ENCODE data around the gene PTPRN2.
"Not testable (repeated sequence)": the region's sequence is repeated elsewhere in the genome, so short reads cannot be mapped to it uniquely, and the experiment has no call there.

Gene PTPRN2

DNA sequence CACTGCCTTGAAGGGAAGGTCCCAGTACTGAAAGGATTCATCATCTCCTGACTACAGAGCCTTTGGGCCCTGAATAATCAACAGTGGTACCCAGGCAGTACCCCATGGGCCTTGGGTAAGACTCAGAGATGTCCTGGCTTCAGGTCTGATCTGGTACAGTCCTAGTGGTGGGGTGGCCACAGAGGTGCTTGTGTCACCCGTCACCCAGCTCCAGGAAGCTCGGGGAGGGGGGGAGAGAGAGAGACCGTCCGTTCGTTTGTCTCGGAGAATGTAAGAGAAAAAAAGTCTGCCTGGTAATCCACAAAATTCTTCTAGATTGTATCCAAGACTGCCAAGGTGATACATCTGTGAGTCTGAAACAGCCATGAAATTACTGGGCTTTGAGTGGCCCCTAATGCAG, 381.3 kb downstream of the PTPRN2 start:
- Histone ChIP-seq H3K4ac (ENCODE audit: low read depth, low read length) (no peak overlapping the region), H3K4me3 (ENCODE audit: low read length) (no peak overlapping the region), H3K4me1 (ENCODE audit: control insufficient read depth, low read depth, low read length) (no peaks in the 10 kb centered on the region), H3K56ac (ENCODE audit: low read length) (no peak overlapping the region), H4K8ac (ENCODE audit: low read depth, low read length) (no peak overlapping the region), H2BK5ac (ENCODE audit: low read length) (no peak overlapping the region), H3K79me1 (ENCODE audit: low read length) (no peaks in the 10 kb centered on the region), H2BK120ac (ENCODE audit: low read depth, low read length) (no peak overlapping the region), H3K79me2 (ENCODE audit: control insufficient read depth, insufficient read depth, low read length) (no peaks in the 10 kb centered on the region), H2BK15ac (replicated peaks; ENCODE audit: low read depth) (no peak overlapping the region), H3K9ac (ENCODE audit: low read length) (no peak overlapping the region), H3K23ac (ENCODE audit: low read length) (no peak overlapping the region), H3K18ac (ENCODE audit: low read length) (no peak overlapping the region), H2AK5ac (ENCODE audit: low read length) (no peak overlapping the region), H3K36me3 (ENCODE audit: control insufficient read depth, insufficient read depth, low read length) (no peaks in the 10 kb centered on the region), H3K27me3 (ENCODE audit: insufficient read depth, low read length, poor library complexity) (no peaks in the 10 kb centered on the region), H4K5ac (ENCODE audit: low read length) (no peak overlapping the region), H3K4me2 (ENCODE audit: low read length) (no peak overlapping the region), H3K27ac (ENCODE audit: low read depth, low read length) (no peak overlapping the region)
- no peak for DNase-seq
- WGBS (ENCODE audit: extremely low coverage, insufficient coverage, low lambda C conversion rate): no CpG with 5 or more reads among the region's 6 CpGs

DNA sequence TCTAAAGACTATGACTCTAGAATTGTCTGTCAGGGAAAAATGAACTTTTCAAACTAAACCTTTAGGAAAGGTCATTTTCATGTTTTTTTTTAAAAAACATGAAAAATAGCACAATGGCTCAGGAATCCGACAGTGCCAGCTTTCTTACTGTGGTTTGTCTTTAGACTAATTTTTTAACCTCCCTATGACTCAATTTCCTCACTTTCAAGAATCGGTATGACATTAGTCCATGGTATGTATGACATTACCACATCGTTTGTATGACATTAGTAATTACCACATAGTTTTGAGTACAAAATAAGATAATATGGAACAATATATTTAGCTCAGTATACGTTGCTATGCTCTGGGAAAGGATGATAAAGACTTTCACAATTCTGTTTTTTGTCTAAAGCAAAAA, 383.2 kb downstream of the PTPRN2 start:
- Histone ChIP-seq H3K79me1 (ENCODE audit: low read length) (no peaks in the 10 kb centered on the region), H2BK120ac (ENCODE audit: low read depth, low read length) (no peak overlapping the region), H3K27ac (ENCODE audit: low read depth, low read length) (no peak overlapping the region), H3K18ac (ENCODE audit: low read length) (no peak overlapping the region), H2BK5ac (ENCODE audit: low read length) (no peak overlapping the region), H3K23ac (ENCODE audit: low read length) (no peak overlapping the region), H3K4me1 (ENCODE audit: control insufficient read depth, low read depth, low read length) (no peaks in the 10 kb centered on the region), H4K5ac (ENCODE audit: low read length) (no peak overlapping the region), H3K56ac (ENCODE audit: low read length) (no peak overlapping the region), H4K8ac (ENCODE audit: low read depth, low read length) (no peak overlapping the region), H2BK15ac (replicated peaks; ENCODE audit: low read depth) (no peak overlapping the region), H3K79me2 (ENCODE audit: control insufficient read depth, insufficient read depth, low read length) (no peaks in the 10 kb centered on the region), H3K4me2 (ENCODE audit: low read length) (no peak overlapping the region), H2AK5ac (ENCODE audit: low read length) (no peak overlapping the region), H3K27me3 (ENCODE audit: insufficient read depth, low read length, poor library complexity) (no peaks in the 10 kb centered on the region), H3K9ac (ENCODE audit: low read length) (no peak overlapping the region), H3K4ac (ENCODE audit: low read depth, low read length) (no peak overlapping the region), H3K4me3 (ENCODE audit: low read length) (no peak overlapping the region), H3K36me3 (ENCODE audit: control insufficient read depth, insufficient read depth, low read length) (no peaks in the 10 kb centered on the region)
- no peak for DNase-seq
- no CpG with 5 or more reads among the region's 4 CpGs for WGBS (ENCODE audit: extremely low coverage, insufficient coverage, low lambda C conversion rate)

DNA sequence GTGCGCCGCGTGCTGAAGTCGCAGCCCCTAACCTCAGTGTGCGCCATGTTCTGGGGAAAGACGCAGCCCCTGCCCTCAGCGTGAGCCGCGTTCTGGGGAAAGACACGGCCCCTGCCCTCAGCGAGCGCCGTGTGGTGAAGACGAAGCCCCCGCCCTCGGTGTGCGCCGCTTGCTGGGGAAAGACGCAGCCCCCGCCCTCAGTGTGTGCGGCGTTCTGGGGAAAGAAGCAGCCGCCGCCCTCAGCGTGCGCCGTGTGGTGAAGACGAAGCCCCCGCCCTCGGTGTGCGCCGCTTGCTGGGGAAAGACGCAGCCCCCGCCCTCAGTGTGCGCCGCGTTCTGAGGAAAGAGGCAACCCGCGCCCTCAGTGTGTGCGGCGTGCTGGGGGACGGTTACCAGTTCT, 383.7 kb downstream of the PTPRN2 start:
- not testable (repeated sequence) for H3K4me2 ChIP-seq (ENCODE audit: low read length); H3K4me3 ChIP-seq (ENCODE audit: low read length); H3K79me1 ChIP-seq (ENCODE audit: low read length); H2BK15ac ChIP-seq (replicated peaks; ENCODE audit: low read depth); H3K9ac ChIP-seq (ENCODE audit: low read length); H3K27ac ChIP-seq (ENCODE audit: low read depth, low read length); H4K5ac ChIP-seq (ENCODE audit: low read length); H3K79me2 ChIP-seq (ENCODE audit: control insufficient read depth, insufficient read depth, low read length); H3K56ac ChIP-seq (ENCODE audit: low read length); H4K8ac ChIP-seq (ENCODE audit: low read depth, low read length); H3K27me3 ChIP-seq (ENCODE audit: insufficient read depth, low read length, poor library complexity); H3K23ac ChIP-seq (ENCODE audit: low read length); H3K18ac ChIP-seq (ENCODE audit: low read length); H3K4ac ChIP-seq (ENCODE audit: low read depth, low read length); DNase-seq; H3K4me1 ChIP-seq (ENCODE audit: control insufficient read depth, low read depth, low read length); H2AK5ac ChIP-seq (ENCODE audit: low read length); H2BK120ac ChIP-seq (ENCODE audit: low read depth, low read length); H3K36me3 ChIP-seq (ENCODE audit: control insufficient read depth, insufficient read depth, low read length); H2BK5ac ChIP-seq (ENCODE audit: low read length)
- no CpG with 5 or more reads among the region's 42 CpGs for WGBS (ENCODE audit: extremely low coverage, insufficient coverage, low lambda C conversion rate)

DNA sequence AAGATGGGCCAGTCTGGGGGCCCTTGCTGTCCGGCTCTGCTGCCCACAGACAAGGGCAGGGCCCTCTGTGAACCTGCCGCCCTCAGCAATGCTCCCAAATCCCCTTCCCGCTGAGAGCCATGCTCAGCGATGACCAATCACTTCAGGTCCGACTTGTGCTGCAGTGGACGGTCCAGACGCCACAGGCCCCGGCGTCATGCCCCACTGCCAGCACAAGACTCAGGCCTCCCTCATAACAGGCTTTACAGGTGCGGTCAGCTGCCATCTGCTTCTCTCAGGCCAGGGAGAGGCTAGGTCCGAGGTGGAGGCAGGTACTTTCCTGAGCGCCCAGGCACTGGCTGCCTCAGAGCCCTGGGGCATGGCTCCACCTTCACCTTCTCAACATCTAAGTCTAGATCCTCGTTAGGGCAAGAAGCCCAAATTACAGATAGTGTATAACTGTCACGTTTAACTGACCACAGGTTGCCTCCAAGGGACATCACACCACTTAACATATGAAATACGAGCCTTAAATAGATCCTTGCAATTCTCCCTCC, 393.2 kb downstream of the PTPRN2 start:
- H3K79me1 ChIP-seq (ENCODE audit: low read length): no peaks in the 10 kb centered on the region
- no peak overlapping the region for H4K5ac ChIP-seq (ENCODE audit: low read length)
- DNase-seq: no peak
- H4K8ac ChIP-seq (ENCODE audit: low read depth, low read length): no peak overlapping the region
- H3K27me3 ChIP-seq (ENCODE audit: insufficient read depth, low read length, poor library complexity): no peaks in the 10 kb centered on the region
- H2BK5ac ChIP-seq (ENCODE audit: low read length): no peak overlapping the region
- H3K4me3 ChIP-seq (ENCODE audit: low read length): no peak overlapping the region
- H3K18ac ChIP-seq (ENCODE audit: low read length): no peak overlapping the region
- H2BK15ac ChIP-seq (replicated peaks; ENCODE audit: low read depth): no peak overlapping the region
- no peak overlapping the region for H3K9ac ChIP-seq (ENCODE audit: low read length)
- no peaks in the 10 kb centered on the region for H3K79me2 ChIP-seq (ENCODE audit: control insufficient read depth, insufficient read depth, low read length)
- no peak overlapping the region for H2AK5ac ChIP-seq (ENCODE audit: low read length)
- H3K36me3 ChIP-seq (ENCODE audit: control insufficient read depth, insufficient read depth, low read length): no peaks in the 10 kb centered on the region
- H2BK120ac ChIP-seq (ENCODE audit: low read depth, low read length): no peak overlapping the region
- H3K4ac ChIP-seq (ENCODE audit: low read depth, low read length): no peak overlapping the region
- H3K23ac ChIP-seq (ENCODE audit: low read length): no peak overlapping the region
- no peak overlapping the region for H3K4me2 ChIP-seq (ENCODE audit: low read length)
- no peak overlapping the region for H3K56ac ChIP-seq (ENCODE audit: low read length)
- no CpG with 5 or more reads among the region's 15 CpGs for WGBS (ENCODE audit: extremely low coverage, insufficient coverage, low lambda C conversion rate)
- no peaks in the 10 kb centered on the region for H3K4me1 ChIP-seq (ENCODE audit: control insufficient read depth, low read depth, low read length)
- H3K27ac ChIP-seq (ENCODE audit: low read depth, low read length): no peak overlapping the region

DNA sequence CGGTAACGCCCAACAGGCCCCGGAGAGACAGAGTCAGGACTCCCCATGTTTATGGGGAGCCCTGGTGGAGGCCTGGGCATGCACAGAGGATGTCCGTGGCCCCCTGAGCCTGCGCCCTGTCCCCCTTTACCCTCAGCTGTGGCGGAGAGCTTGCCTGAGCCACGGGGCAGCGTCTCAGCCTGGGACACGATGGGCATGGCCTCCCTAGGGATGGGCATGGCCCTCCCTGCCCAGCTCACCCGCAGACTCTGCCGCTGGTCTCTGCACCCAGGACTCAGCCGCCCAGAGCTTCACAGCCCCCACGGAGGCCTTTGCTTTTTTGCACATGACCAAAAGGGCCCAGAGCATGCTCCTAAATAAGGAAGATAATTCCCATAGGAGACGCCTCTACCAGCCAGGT, 394.2 kb downstream of the PTPRN2 start:
- H3K23ac ChIP-seq (ENCODE audit: low read length): no peak overlapping the region
- H4K8ac ChIP-seq (ENCODE audit: low read depth, low read length): no peak overlapping the region
- no peak overlapping the region for H3K18ac ChIP-seq (ENCODE audit: low read length)
- no peak overlapping the region for H3K9ac ChIP-seq (ENCODE audit: low read length)
- no peak overlapping the region for H2BK15ac ChIP-seq (replicated peaks; ENCODE audit: low read depth)
- no peak overlapping the region for H4K5ac ChIP-seq (ENCODE audit: low read length)
- H3K27me3 ChIP-seq (ENCODE audit: insufficient read depth, low read length, poor library complexity): no peaks in the 10 kb centered on the region
- no peaks in the 10 kb centered on the region for H3K4me1 ChIP-seq (ENCODE audit: control insufficient read depth, low read depth, low read length)
- H3K4ac ChIP-seq (ENCODE audit: low read depth, low read length): no peak overlapping the region
- H3K36me3 ChIP-seq (ENCODE audit: control insufficient read depth, insufficient read depth, low read length): no peaks in the 10 kb centered on the region
- H3K27ac ChIP-seq (ENCODE audit: low read depth, low read length): no peak overlapping the region
- WGBS (ENCODE audit: extremely low coverage, insufficient coverage, low lambda C conversion rate): no CpG with 5 or more reads among the region's 14 CpGs
- H2AK5ac ChIP-seq (ENCODE audit: low read length): no peak overlapping the region
- no peak overlapping the region for H2BK5ac ChIP-seq (ENCODE audit: low read length)
- H3K4me3 ChIP-seq (ENCODE audit: low read length): no peak overlapping the region
- no peak overlapping the region for H2BK120ac ChIP-seq (ENCODE audit: low read depth, low read length)
- H3K79me1 ChIP-seq (ENCODE audit: low read length): no peaks in the 10 kb centered on the region
- DNase-seq: no peak
- no peaks in the 10 kb centered on the region for H3K79me2 ChIP-seq (ENCODE audit: control insufficient read depth, insufficient read depth, low read length)
- no peak overlapping the region for H3K56ac ChIP-seq (ENCODE audit: low read length)
- H3K4me2 ChIP-seq (ENCODE audit: low read length): no peak overlapping the region

DNA sequence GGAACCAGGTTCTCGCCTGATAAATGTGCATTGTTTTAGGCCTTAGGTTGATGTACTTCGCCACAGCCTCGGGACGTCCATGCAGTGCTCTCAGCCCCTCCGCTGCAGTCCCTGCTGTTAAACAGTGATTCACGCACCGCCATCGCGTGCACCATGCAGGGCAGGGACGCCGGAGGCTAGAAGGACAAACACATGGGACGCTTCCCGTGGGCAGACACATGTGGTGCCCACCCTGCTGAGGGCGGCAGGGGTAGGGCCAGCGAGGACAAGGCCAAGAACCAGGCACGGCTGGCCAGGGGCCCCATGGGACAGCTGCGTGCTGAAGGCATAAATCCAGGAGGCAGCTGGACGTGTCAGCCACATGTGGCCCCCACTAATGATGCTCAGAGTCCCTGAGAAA, 394.7 kb downstream of the PTPRN2 start:
- Histone ChIP-seq H3K79me1 (ENCODE audit: low read length) (no peaks in the 10 kb centered on the region), H3K4me1 (ENCODE audit: control insufficient read depth, low read depth, low read length) (no peaks in the 10 kb centered on the region), H4K8ac (ENCODE audit: low read depth, low read length) (no peak overlapping the region), H3K79me2 (ENCODE audit: control insufficient read depth, insufficient read depth, low read length) (no peaks in the 10 kb centered on the region), H3K4me3 (ENCODE audit: low read length) (no peak overlapping the region), H3K56ac (ENCODE audit: low read length) (no peak overlapping the region), H2BK5ac (ENCODE audit: low read length) (no peak overlapping the region), H2AK5ac (ENCODE audit: low read length) (no peak overlapping the region), H4K5ac (ENCODE audit: low read length) (no peak overlapping the region), H2BK15ac (replicated peaks; ENCODE audit: low read depth) (no peak overlapping the region), H3K18ac (ENCODE audit: low read length) (no peak overlapping the region), H2BK120ac (ENCODE audit: low read depth, low read length) (no peak overlapping the region), H3K4me2 (ENCODE audit: low read length) (no peak overlapping the region), H3K27ac (ENCODE audit: low read depth, low read length) (no peak overlapping the region), H3K27me3 (ENCODE audit: insufficient read depth, low read length, poor library complexity) (no peaks in the 10 kb centered on the region), H3K4ac (ENCODE audit: low read depth, low read length) (no peak overlapping the region), H3K9ac (ENCODE audit: low read length) (no peak overlapping the region), H3K23ac (ENCODE audit: low read length) (no peak overlapping the region), H3K36me3 (ENCODE audit: control insufficient read depth, insufficient read depth, low read length) (no peaks in the 10 kb centered on the region)
- WGBS (ENCODE audit: extremely low coverage, insufficient coverage, low lambda C conversion rate): no CpG with 5 or more reads among the region's 18 CpGs
- DNase-seq: no peak
